ENCODE data around the gene ZNF514. TPM values are rescaled to one million over a fixed set of nuclear protein-coding genes. Genes with fewer than 3 reads are reported as not detected.

Gene ZNF514
- total and polyA plus RNA-seq, 2 of the 8 experiments (the other 6 are each of a cell fraction or from before 2014, with no cell fraction given): 5.3 to 13.3 TPM

DNA sequence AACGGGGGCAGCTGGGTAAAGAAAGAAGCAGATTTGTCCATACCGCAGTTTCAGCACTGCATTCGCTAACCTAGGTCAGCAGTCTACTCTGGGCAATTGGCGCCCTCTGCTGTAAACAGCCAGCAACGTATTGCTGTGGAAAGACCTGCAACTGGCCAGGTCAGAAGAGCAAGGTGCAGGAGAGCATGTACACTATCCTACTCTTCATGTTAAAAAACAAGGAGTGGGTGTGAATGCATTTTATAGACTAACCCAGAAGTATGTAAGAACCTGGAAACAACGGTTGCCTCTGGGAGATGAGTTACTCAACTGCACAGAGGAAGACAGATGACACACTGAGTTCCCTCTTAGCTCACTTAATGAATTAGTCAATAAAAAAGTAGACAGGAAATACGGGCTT, 44.2 kb downstream of the ZNF514 start:
- Histone ChIP-seq H2BK120ac (replicated peaks; ENCODE audit: low read depth, low read length) (no peak overlapping the region), H3K4me1 (replicated peaks in 1 of 4; ENCODE audit: control insufficient read depth in 3 of 4, insufficient read depth in 4 of 4, low read length in 3 of 4) (no peaks in the 10 kb centered on the region; a peak in 1 of 7 replicates), H4K20me1 (replicated peaks in 1 of 2; ENCODE audit: control insufficient read depth in 1 of 2, insufficient read depth in 2 of 2, low read length in 2 of 2) (peaks cover 0 to 5% of the 10 kb centered on the region in 2 experiments), H3K79me1 (ENCODE audit: low read depth, low read length) (peaks cover 3% of the 10 kb centered on the region; the same call in 1 of the 2 replicates), H4K5ac (ENCODE audit: insufficient read length, low read depth, low read length) (no peak overlapping the region), H3K23ac (ENCODE audit: insufficient read length) (no peak overlapping the region), H3K14ac (ENCODE audit: insufficient read length) (no peak overlapping the region), H3K27me3 (replicated peaks in 1 of 4; ENCODE audit: control insufficient read depth in 3 of 4, extremely low read depth in 1 of 4, insufficient read depth in 3 of 4, low read length in 3 of 4) (no peaks in the 10 kb centered on the region), H3K56ac (replicated peaks; ENCODE audit: insufficient read length, low read depth, low read length) (no peak overlapping the region), H3K9me3 (ENCODE audit: insufficient read depth in 2 of 2, low read depth in 1 of 2, low read length in 1 of 2) (no peaks in the 10 kb centered on the region), H2AFZ (ENCODE audit: low read length) (no peak overlapping the region), H4K8ac (ENCODE audit: extremely low read depth, insufficient read depth, low read length) (no peak overlapping the region), H2BK5ac (ENCODE audit: low read depth, low read length) (no peak overlapping the region), H3K23me2 (ENCODE audit: low read depth, low read length) (no peaks in the 10 kb centered on the region), H3K79me2 (ENCODE audit: control insufficient read depth in 1 of 2, insufficient read depth in 2 of 2, low read length in 2 of 2) (peaks cover 5 to 28% of the 10 kb centered on the region in 2 experiments; a peak in 3 of 4 replicates), H2BK15ac (ENCODE audit: low read length) (no peak overlapping the region), H2BK20ac (ENCODE audit: low read length) (no peak overlapping the region), H3K18ac (ENCODE audit: extremely low read depth, low read length) (no peak overlapping the region), H3K4ac (replicated peaks; ENCODE audit: insufficient read length, low read depth, low read length) (no peak overlapping the region), H2AK5ac (ENCODE audit: low read depth, low read length) (no peak overlapping the region), H4K91ac (replicated peaks; ENCODE audit: insufficient read length, low read length) (no peak overlapping the region), H3K36me3 (ENCODE audit: control insufficient read depth in 2 of 4, insufficient read depth in 4 of 4, low read length in 3 of 4) (peaks cover 0 to 21% (median 12%) of the 10 kb centered on the region in 4 experiments; a peak in 5 of 8 replicates), H3K27ac (ENCODE audit: low read depth, low read length) (no peak overlapping the region), H3K9ac (replicated peaks in 1 of 4; ENCODE audit: extremely low read depth in 1 of 4, low read depth in 3 of 4, low read length in 3 of 4) (no peak overlapping the region), H2BK12ac (ENCODE audit: low read depth, low read length) (no peak overlapping the region), H3K4me2 (ENCODE audit: insufficient read depth in 1 of 2, low read depth in 2 of 2, low read length in 2 of 2) (no peak overlapping the region), H3K4me3 (ENCODE audit: extremely low read depth in 1 of 4, insufficient read depth in 2 of 4, low read depth in 3 of 4, low read length in 4 of 4) (no peak overlapping the region)
- peak; percentile 55 for FAIRE-seq
- ChIA-PET CTCF (ENCODE audit: partially characterized antibody) (interaction anchor here (0.5 to 3.7 kb wide), 25 partner anchors 9 to 1356 kb away, joined by 3 to 40 read pairs (median 4); partner anchors contain the start of gene ZNF514), POLR2A (ENCODE audit: partially characterized antibody) (no interaction called here)
- WGBS, 2 experiments (ENCODE audit: extremely low coverage in 1 of 2, insufficient coverage in 1 of 2, insufficient read length in 1 of 2, insufficient replicate concordance in 2 of 2, low coverage in 1 of 2, low lambda C conversion rate in 2 of 2, missing lambda C conversion rate in 1 of 2): 47% methylated on average over 7 of the region's 7 CpGs; no CpG with 5 or more reads in 1 of the 2 experiments
- DNase-seq (ENCODE audit: low read depth in 1 of 2, low spot score in 2 of 2): peak in 1 of 2 experiments; percentile 63
- TF ChIP-seq, protein P1, sequence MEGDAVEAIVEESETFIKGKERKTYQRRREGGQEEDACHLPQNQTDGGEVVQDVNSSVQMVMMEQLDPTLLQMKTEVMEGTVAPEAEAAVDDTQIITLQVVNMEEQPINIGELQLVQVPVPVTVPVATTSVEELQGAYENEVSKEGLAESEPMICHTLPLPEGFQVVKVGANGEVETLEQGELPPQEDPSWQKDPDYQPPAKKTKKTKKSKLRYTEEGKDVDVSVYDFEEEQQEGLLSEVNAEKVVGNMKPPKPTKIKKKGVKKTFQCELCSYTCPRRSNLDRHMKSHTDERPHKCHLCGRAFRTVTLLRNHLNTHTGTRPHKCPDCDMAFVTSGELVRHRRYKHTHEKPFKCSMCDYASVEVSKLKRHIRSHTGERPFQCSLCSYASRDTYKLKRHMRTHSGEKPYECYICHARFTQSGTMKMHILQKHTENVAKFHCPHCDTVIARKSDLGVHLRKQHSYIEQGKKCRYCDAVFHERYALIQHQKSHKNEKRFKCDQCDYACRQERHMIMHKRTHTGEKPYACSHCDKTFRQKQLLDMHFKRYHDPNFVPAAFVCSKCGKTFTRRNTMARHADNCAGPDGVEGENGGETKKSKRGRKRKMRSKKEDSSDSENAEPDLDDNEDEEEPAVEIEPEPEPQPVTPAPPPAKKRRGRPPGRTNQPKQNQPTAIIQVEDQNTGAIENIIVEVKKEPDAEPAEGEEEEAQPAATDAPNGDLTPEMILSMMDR (IDR thresholded peaks at IDR 0.05; ENCODE audit: control extremely low read depth in 1 of 3, insufficient read depth in 1 of 3, low read depth in 1 of 3, low read length in 3 of 3): peak; percentile 82 to 93 (median 84)
- TF ChIP-seq POLR2AphosphoS5 (IDR thresholded peaks at IDR 0.05; ENCODE audit: low read depth, low read length) (no peak), FOSL1 (IDR thresholded peaks at IDR 0.05; ENCODE audit: insufficient read depth, low read depth, low read length) (no peak), RAD21 (IDR thresholded peaks at IDR 0.05 in 1 of 2, conservative IDR thresholded peaks at IDR 0.05 in 1 of 2; ENCODE audit: low read depth in 2 of 2, low read length in 2 of 2) (peak; percentile 85 to 89)

Data from H1 (cell line).